Measurements from ENCODE around the gene EEF1AKMT2.
"Not testable (repeated sequence)": the region's sequence is repeated elsewhere in the genome, so short reads cannot be mapped to it uniquely, and the experiment has no call there.

EEF1AKMT2 gene

DNA sequence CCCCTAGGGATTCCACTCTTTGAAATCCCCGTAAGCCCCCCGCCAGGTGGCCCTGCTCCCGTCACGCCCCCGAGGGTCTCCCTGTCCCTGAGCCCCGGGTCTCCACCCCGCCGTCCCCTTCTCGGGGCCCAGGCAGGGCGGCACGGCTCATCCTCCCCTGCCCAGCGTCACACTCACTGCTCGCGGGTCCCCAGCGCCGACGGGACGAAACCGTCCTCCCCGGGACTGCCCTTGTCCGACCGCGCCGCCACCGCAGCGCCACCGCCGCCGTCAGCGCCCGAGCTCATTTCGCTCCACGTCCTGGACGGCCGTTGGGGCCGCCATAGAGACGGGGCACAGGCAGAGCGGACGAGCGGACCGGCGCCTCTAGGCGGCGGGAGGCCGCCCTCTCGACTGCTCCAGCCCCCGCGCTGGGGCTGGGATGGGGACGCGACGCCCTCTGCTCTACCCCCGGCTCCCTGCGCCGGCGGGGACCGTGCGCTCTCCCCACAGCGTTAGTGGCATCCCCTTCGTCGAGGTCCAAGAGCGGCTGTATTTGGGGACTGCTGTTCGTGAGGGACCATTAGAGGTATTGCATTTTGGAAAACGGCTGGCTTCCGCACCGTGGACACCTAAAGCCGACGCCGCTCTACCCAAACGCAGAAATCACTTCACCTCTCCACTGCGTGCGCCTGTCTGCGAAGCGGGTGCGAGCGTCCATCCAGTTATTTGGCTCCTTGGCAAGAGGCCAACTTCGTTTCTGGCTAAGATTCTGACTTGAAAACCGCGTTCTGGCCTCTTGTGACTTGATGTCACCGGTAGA, at the start of gene EEF1AKMT2:
Gene EEF1AKMT2, minus strand, starts transcription at position 341 of the 802 bp plus-strand sequence. Its CDS starts 54 bp downstream, at position 287.
- peak; percentile 40 for DNase-seq

GRCh38 chr10:124837687-124838086, 46.0 kb upstream of the EEF1AKMT2 start:
- DNase-seq, result no peak

DNA sequence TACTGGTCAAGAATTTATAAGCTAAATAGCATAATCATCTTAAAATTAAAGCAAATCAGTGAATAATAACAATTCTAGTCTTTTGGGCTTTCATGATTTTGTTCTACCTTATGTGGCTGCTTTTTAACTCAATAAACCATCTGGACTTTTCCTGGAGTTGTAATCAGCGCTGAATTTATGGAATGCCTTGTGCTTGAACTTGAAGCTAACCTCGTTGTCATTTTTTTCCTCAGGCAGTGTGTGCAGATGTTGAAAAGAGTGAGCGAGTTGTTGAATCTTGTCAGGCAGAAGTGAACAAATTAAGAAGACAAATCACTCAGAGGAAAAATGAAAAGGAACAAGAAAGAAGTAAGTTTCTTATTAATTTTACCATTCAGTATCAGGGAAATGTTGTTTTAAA, 39.4 kb upstream of the EEF1AKMT2 start:
- no peak for DNase-seq

DNA sequence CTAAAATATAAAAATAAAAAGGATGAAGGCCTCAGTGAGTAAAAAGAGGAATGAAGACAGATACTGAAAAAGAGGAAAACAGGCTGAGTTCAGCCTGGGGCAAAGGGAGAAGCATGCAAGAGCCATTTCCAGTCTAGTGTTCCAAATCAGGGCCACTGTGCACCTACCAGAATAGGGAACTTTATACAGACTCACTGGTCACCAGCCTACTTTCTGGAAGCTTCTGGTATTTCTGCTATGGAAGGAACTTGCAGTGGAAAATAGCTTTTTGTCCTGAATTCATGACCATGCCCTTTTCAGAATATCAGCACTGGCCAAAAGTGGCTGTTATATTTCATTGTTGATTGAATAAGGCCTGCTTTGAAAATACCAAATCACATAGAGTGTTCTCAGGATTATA, 38.8 kb upstream of the EEF1AKMT2 start:
- no peak for DNase-seq

GRCh38 chr10:124829447-124830115, 37.9 kb upstream of the EEF1AKMT2 start:
- no peak for DNase-seq

- DNase-seq, result no peak
Measured at GRCh38 chr10:124827474-124827873, 35.8 kb upstream of the EEF1AKMT2 start.

DNA sequence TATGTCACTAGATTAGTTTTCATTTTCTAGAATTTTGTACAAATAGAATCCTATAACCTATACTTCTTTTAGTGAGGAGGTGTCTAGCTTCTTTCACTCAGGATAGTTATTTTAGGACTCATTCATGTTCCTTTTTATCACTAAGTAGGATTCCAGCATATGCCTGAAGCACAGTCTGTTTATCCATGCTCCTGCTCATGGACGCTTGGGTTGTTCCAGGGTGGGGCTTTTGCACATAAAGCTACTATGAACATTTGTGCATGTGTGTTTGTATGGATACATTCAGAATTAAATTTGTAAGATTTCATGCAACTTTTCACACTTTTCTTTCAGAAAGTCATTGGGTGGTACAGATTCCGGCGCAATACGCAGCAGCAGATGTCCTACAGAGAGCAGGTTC, 34.6 kb upstream of the EEF1AKMT2 start:
- no peak for DNase-seq

DNA sequence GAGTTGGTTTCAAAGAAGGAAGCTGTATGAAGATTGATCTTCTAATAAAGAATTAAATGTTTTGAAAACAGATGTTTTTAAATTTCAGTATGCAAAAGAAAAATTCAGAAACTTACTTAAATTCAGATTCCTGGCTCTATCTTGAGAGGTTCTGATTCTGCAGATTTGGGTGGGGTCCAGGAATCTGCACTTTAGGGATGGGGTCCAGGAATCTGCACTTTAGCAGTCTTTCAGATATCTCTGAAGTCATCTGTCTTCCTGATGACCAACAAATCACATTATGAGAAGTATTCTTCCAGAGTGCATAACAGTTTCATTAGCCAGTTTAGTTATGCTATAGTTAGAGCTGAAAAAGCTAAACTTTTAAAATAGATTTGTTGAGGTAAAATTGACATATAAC, 34.0 kb upstream of the EEF1AKMT2 start:
- DNase-seq, result no peak

- not testable (repeated sequence) for DNase-seq
Measured at GRCh38 chr10:124824932-124825331, 33.2 kb upstream of the EEF1AKMT2 start.

DNA sequence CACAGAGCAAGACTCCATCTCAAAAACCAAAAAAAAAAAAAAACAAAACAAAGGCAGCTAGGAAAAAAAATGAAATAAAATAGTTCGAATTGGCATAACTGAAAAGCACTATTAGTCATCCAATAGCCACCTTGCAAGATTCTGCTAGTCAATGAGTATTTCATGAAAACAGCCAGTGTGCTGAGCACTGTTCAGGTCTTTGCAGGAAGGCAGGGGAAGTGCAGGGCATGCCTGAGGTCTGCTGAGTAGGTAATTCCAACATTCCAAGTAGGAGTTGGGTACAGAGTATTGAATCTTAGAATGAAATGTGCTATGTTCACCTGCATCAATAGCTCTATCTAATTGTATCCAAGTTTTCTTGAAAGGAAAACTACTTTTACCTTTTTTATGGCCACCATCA, 32.8 kb upstream of the EEF1AKMT2 start:
- no peak for DNase-seq

GRCh38 chr10:124821520-124821919, 29.8 kb upstream of the EEF1AKMT2 start:
- DNase-seq, result no peak

DNA sequence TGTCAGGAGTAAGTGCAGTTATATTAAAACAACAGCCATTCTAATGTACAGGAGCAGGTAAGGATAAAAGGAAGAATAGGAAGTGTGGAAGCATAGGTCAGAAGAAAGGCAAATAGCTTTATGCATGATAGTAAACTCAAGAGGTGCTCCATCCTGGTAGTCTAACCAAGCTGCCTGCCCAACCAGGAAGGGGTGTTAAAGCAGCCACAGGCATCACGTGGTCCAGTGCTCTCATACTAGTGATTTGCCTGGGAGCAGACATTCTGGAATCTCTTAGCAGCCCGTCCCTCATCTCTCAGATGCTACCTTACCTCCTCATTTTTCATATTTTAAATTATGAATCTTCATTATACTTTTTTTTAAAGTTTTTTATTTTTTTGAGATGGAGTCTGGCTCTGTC, 28.4 kb upstream of the EEF1AKMT2 start:
- no peak for DNase-seq

DNA sequence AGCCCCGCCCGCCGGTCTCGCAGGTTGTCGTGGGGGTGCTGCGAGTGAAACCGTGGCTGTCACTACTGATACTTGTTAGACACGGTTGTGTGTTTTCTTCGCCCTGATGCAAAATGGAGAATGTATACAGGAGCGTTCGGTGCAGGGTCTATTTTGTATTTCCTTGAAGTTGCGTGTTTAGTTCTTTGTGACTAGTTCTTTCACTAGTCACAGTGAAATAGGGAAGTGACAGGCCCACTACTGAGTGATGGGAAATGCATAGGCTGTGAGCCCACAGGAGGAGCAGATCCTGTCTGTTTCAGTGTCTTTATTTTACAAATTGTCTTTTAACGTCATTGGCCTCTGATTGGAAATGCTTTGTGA, 10.6 kb upstream of the EEF1AKMT2 start:
- DNase-seq, result no peak

GRCh38 chr10:124799211-124799610, 7.5 kb upstream of the EEF1AKMT2 start:
- no peak for DNase-seq

DNA sequence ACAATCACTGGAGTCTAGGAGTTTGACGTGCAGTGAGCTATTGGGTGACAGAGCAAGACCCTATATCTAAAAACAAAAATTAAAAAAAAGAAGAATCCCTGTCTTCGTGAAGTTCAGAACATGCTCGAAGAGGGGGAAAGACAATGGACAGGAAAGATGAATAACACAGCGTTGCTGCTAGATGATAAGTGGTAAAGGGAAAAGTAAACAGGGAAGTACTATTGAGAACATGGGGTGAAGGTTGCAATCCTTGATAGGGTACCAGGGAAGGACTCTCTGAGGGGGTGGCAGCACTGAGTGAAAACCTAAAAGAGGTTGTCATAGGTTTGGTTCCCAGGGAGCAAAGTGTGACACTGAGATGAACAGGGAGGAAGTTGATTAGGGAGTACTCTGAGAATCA, 7.1 kb upstream of the EEF1AKMT2 start:
- DNase-seq, result no peak

- no peak for DNase-seq
Measured at GRCh38 chr10:124798364-124798763, 6.7 kb upstream of the EEF1AKMT2 start.

- DNase-seq, result no peak
Measured at GRCh38 chr10:124792998-124793352, 1.3 kb upstream of the EEF1AKMT2 start.

DNA sequence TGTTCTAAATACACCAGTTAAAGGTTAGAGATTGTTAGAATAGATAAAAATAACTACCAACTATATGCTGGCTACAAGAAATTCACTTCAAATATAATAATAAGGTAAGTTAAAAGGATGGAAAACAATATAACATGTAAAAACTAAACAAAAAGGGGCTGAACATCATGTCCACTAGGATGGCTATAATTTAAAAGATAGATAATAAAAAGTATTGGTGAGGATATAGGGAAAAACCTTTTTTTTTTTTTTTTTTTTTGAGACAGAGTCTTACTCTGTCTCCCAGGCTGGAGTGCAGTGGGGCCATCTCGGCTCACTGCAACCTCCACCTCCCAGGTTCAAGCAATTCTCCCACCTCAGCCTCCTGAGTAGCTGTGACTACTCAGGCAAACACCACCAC, 8.8 kb downstream of the EEF1AKMT2 start:
- DNase-seq, result not testable (repeated sequence)

- DNase-seq, result no peak
Measured at GRCh38 chr10:124768791-124769190, 22.9 kb downstream of the EEF1AKMT2 start.

DNA sequence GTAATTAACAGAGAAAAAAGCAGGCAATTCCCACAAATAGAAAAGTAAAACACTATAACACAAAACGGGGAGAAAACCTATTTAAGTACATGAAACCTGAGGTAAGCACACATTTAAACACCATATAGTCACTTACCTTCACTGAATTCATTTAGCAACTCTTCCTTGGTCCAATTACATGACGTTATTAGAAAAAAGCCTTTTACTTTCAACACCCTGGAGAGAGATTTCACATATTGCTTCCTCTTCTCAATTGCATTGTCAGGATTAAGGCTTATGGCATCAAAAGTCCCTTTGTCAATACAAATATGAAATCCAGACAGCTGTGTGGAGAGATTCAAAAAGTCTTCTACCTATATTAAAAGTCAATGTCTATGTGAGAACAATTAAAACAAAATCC, 26.4 kb downstream of the EEF1AKMT2 start:
- no peak for DNase-seq

GRCh38 chr10:124763267-124763666, 28.4 kb downstream of the EEF1AKMT2 start:
- DNase-seq, result no peak

GRCh38 chr10:124762281-124762680, 29.4 kb downstream of the EEF1AKMT2 start:
- DNase-seq, result no peak

DNA sequence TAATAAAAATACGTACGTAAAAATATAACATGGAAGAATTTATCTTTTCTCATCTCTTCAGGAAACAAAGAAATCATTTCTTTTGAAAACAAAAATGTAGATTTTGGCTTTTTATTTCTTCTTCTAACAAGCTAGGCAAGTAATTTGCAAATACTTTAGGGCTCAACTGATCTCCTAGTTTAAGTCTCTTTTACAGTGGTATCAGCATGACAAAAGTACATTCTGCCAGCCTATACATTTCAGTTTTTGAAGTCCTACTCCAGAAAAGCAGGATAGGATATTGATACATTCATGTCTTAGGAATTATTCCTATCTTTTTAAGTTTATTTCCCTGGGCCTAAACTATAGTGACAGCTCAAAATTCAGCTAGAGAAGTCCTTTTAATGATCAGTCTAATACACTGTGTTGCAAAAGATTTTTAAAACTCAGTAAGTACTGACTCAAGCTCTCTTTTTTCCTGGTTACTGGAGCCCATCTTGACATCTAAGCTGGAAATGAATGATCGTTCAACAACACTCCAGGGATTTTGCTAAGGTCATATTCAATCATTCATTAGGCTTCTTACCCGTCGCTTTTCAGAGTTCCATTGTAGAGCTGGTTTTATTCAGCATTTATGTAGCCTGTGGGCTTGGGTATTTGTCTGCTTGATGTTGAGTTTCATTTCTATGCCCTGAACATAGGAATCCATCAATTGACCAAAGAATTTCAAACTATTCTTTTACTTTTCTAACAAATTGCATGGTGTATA, 35.4 kb downstream of the EEF1AKMT2 start:
- no peak for DNase-seq

DNA sequence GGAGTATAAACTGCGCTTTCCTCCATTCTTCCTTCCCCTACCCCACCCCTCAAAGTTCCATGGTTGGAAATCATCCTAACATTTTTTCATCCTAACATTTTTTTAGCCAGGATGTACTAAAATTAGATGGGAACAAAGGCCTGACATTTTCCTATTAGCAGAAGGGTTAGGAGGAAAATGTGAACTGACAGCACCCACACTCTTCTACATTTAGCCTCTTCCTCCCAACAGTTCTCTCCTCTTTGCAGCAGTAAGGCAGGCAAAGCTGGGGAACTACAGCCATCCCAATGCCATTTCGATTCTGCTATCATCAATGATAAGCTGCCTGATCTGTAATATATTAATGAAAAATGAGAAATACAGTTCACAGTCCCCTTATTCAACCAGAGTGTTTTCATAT, 36.1 kb downstream of the EEF1AKMT2 start:
- no peak for DNase-seq
